Stimulated activated CD4-positive, alpha-beta T cell treated with anti-CD3 and anti-CD28 coated beads, Interleukin-4, amount 100 ng/mL, for 48 hours (primary cell): ENCODE results near the gene DOK5.
A peak's percentile ranks its signal among the peaks of the same experiment; 100 is the strongest.

ENCODE experiments used
- DNase-seq, 2 donors: peaks; one replicate each; pipeline ENCODE4 v3.0.0-alpha.2; 2020; ENCODE audit warnings: low read depth in 2 of 2

The DOK5 gene

GRCh38 chr20:54645445-54646155 is 170.2 kb downstream of the DOK5 start:
- no peak for DNase-seq

GRCh38 chr20:54646156-54646517 is 170.7 kb downstream of the DOK5 start:
- DNase-seq, result no peak

GRCh38 chr20:54648421-54649142 is 173.2 kb downstream of the DOK5 start:
- DNase-seq, result no peak

- DNase-seq, result peak; percentile 52 to 64
Measured at GRCh38 chr20:54649511-54649962, 174.1 kb downstream of the DOK5 start.

GRCh38 chr20:54650052-54650719 is 174.8 kb downstream of the DOK5 start:
- no peak for DNase-seq

- DNase-seq, result no peak
Measured at GRCh38 chr20:54651252-54651651, 175.9 kb downstream of the DOK5 start.

GRCh38 chr20:54654450-54654849 is 179.1 kb downstream of the DOK5 start:
- DNase-seq, result no peak

GRCh38 chr20:54657268-54657826 is 182.0 kb downstream of the DOK5 start:
- no peak for DNase-seq

GRCh38 chr20:54658525-54658924 is 183.1 kb downstream of the DOK5 start:
- DNase-seq, result no peak

GRCh38 chr20:54661265-54661664 is 185.9 kb downstream of the DOK5 start:
- DNase-seq, result no peak

- DNase-seq, result no peak
Measured at GRCh38 chr20:54661880-54662465, 186.6 kb downstream of the DOK5 start.

- DNase-seq, result no peak
Measured at GRCh38 chr20:54665812-54666211, 190.4 kb downstream of the DOK5 start.

GRCh38 chr20:54668271-54669039 is 193.1 kb downstream of the DOK5 start:
- peak; percentile 15 to 20 for DNase-seq

GRCh38 chr20:54669040-54669363 is 193.6 kb downstream of the DOK5 start:
- no peak for DNase-seq

- no peak for DNase-seq
Measured at GRCh38 chr20:54678253-54678652, 202.9 kb downstream of the DOK5 start.

- DNase-seq, result no peak
Measured at GRCh38 chr20:54680439-54680838, 205.0 kb downstream of the DOK5 start.

GRCh38 chr20:54680872-54681619 is 205.7 kb downstream of the DOK5 start:
- peak in 1 of 2 donors; percentile 2 for DNase-seq

GRCh38 chr20:54681869-54682268 is 206.5 kb downstream of the DOK5 start:
- no peak for DNase-seq

- DNase-seq, result no peak
Measured at GRCh38 chr20:54688476-54688875, 213.1 kb downstream of the DOK5 start.

GRCh38 chr20:54690323-54690722 is 214.9 kb downstream of the DOK5 start:
- no peak for DNase-seq

GRCh38 chr20:54691327-54691726 is 215.9 kb downstream of the DOK5 start:
- no peak for DNase-seq
